ENCODE data around the gene ARID2.

Gene ARID2

GRCh38 chr12:45728630-45729232, 775 bp upstream of the ARID2 start:
- Histone ChIP-seq H3K9me3 (no peaks in the 10 kb centered on the region), H3K4me1 (no peaks in the 10 kb centered on the region; the same call in 1 of the 2 replicates), H3K4me3 (ENCODE audit: low read depth, low read length) (peak overlapping the region; percentile 96), H3K36me3 (peaks cover 12% of the 10 kb centered on the region), H3K27me3 (no peaks in the 10 kb centered on the region)
- peak; percentile 96 for DNase-seq
- TF ChIP-seq CTCF (IDR thresholded peaks at IDR 0.05; ENCODE audit: low read depth, low read length), result peak; percentile 74

GRCh38 chr12:45730084-45730347, 510 bp downstream of the ARID2 start:
- TF ChIP-seq CTCF (IDR thresholded peaks at IDR 0.05; ENCODE audit: low read depth, low read length), result no peak
- Histone ChIP-seq H3K36me3 (peaks cover 19% of the 10 kb centered on the region), H3K9me3 (no peaks in the 10 kb centered on the region), H3K27me3 (no peaks in the 10 kb centered on the region), H3K4me1 (no peaks in the 10 kb centered on the region; the same call in 1 of the 2 replicates), H3K4me3 (ENCODE audit: low read depth, low read length) (peak overlapping the region; percentile 96)
- DNase-seq, result no peak

GRCh38 chr12:45730348-45731189, 1.1 kb downstream of the ARID2 start:
- Histone ChIP-seq H3K36me3 (peaks cover 19% of the 10 kb centered on the region), H3K9me3 (no peaks in the 10 kb centered on the region), H3K4me3 (ENCODE audit: low read depth, low read length) (peak overlapping the region; percentile 96), H3K4me1 (no peaks in the 10 kb centered on the region; the same call in 1 of the 2 replicates), H3K27me3 (no peaks in the 10 kb centered on the region)
- peak; percentile 55 for DNase-seq
- TF ChIP-seq CTCF (IDR thresholded peaks at IDR 0.05; ENCODE audit: low read depth, low read length), result no peak

- peaks cover 19% of the 10 kb centered on the region for H3K36me3 ChIP-seq
- no peaks in the 10 kb centered on the region for H3K9me3 ChIP-seq
- no peak for DNase-seq
- H3K4me3 ChIP-seq (ENCODE audit: low read depth, low read length), result peak overlapping the region; percentile 76
- H3K4me1 ChIP-seq, result no peaks in the 10 kb centered on the region; the same call in 1 of the 2 replicates
- TF ChIP-seq CTCF (IDR thresholded peaks at IDR 0.05; ENCODE audit: low read depth, low read length), result no peak
- no peaks in the 10 kb centered on the region for H3K27me3 ChIP-seq
Observed at GRCh38 chr12:45731190-45731775, 1.8 kb downstream of the ARID2 start.

GRCh38 chr12:45732250-45732649, 2.7 kb downstream of the ARID2 start:
- Histone ChIP-seq H3K9me3 (no peaks in the 10 kb centered on the region), H3K27me3 (no peaks in the 10 kb centered on the region), H3K4me1 (no peaks in the 10 kb centered on the region; the same call in 1 of the 2 replicates), H3K4me3 (ENCODE audit: low read depth, low read length) (peak overlapping the region; percentile 76), H3K36me3 (peaks cover 19% of the 10 kb centered on the region)
- DNase-seq, result no peak
- TF ChIP-seq CTCF (IDR thresholded peaks at IDR 0.05; ENCODE audit: low read depth, low read length), result no peak

GRCh38 chr12:45732936-45733335, 3.4 kb downstream of the ARID2 start:
- no peak for TF ChIP-seq CTCF (IDR thresholded peaks at IDR 0.05; ENCODE audit: low read depth, low read length)
- H3K9me3 ChIP-seq, result no peaks in the 10 kb centered on the region
- no peak for DNase-seq
- H3K4me3 ChIP-seq (ENCODE audit: low read depth, low read length), result no peak overlapping the region
- H3K27me3 ChIP-seq, result no peaks in the 10 kb centered on the region
- no peaks in the 10 kb centered on the region; the same call in 1 of the 2 replicates for H3K4me1 ChIP-seq
- peaks cover 21% of the 10 kb centered on the region for H3K36me3 ChIP-seq

All from BE2C (cell line).